H1 (cell line): ENCODE results near the gene NPAS4. TPM values are rescaled to one million over a fixed set of nuclear protein-coding genes. Genes with fewer than 3 reads are reported as not detected.
A peak's percentile ranks its signal among the peaks of the same experiment; 100 is the strongest.

Experiments
- CTCF ChIA-PET: fragments of 300-600 bp; sonication (Branson Sonifier 250); formaldehyde crosslinking; loops from one replicate; lab custom pipeline; 2021; ENCODE audit not compliant: partially characterized antibody; lab: Charles Lee
- POLR2A ChIA-PET: fragments of 300-600 bp; sonication (Branson Sonifier 250); formaldehyde crosslinking; loops from one replicate; lab custom pipeline; 2021; ENCODE audit warnings: inconsistent platforms; ENCODE audit not compliant: partially characterized antibody; lab: Charles Lee
- DNase-seq, 2 experiments: peaks; one replicate each; pipeline versions ENCODE4 v3.0.0 to v3.0.0-alpha.2; 2010 to 2022; ENCODE audit warnings: low spot score in 2 of 2, low read depth in 1 of 2, mixed read lengths in 1 of 2
- FAIRE-seq: peaks from 2 replicates; lab custom pipeline; 2011; peaks lifted over from hg19 to GRCh38; lab: Jason Lieb, UNC
- H2AFZ ChIP-seq: 2 replicates; pipeline ENCODE4 v1.8.1; 2012; ENCODE audit warnings: low read length, inconsistent platforms
- H2AK5ac ChIP-seq: 2 replicates; pipeline ENCODE4 v1.6.1; 2013; ENCODE audit warnings: low read depth, low read length
- H2BK120ac ChIP-seq: replicated peaks from 2 replicates; pipeline ENCODE3; 2013; ENCODE audit warnings: low read depth, low read length, inconsistent platforms
- H2BK12ac ChIP-seq: 2 replicates; pipeline ENCODE4 v1.6.1; 2013; ENCODE audit warnings: low read depth, low read length
- H2BK15ac ChIP-seq: 2 replicates; pipeline ENCODE4 v1.6.1; 2013; ENCODE audit warnings: low read length
- H2BK20ac ChIP-seq: 2 replicates; pipeline ENCODE4 v1.6.1; 2013; ENCODE audit warnings: low read length
- H2BK5ac ChIP-seq: 2 replicates; pipeline ENCODE4 v1.6.1; 2013; ENCODE audit warnings: low read depth, low read length
- H3K14ac ChIP-seq: 2 replicates; pipeline ENCODE4 v1.6.1; 2013; ENCODE audit warnings: inconsistent platforms; ENCODE audit not compliant: insufficient read length
- H3K18ac ChIP-seq: 2 replicates; pipeline ENCODE4 v1.6.1; 2013; ENCODE audit warnings: low read length; ENCODE audit errors: extremely low read depth
- H3K23ac ChIP-seq: 2 replicates; pipeline ENCODE4 v1.6.1; 2013; ENCODE audit warnings: inconsistent platforms; ENCODE audit not compliant: insufficient read length
- H3K23me2 ChIP-seq: 2 replicates; pipeline ENCODE4 v1.6.1; 2013; ENCODE audit warnings: low read depth, low read length
- H3K27ac ChIP-seq: 2 replicates; pipeline ENCODE4 v1.6.1; 2011; ENCODE audit warnings: low read depth, low read length, inconsistent platforms
- H3K27me3 ChIP-seq, 4 experiments: replicated peaks in 1 of 4; 1 replicate in 1 of 4; 2 replicates in 3 of 4; pipeline versions ENCODE4 v1.6.1 to v1.8.1; 2011 to 2013; ENCODE audit warnings: low read length in 3 of 4, mild to moderate bottlenecking in 3 of 4, inconsistent platforms in 2 of 4, mixed read lengths in 2 of 4, moderate library complexity in 1 of 4; ENCODE audit not compliant: control insufficient read depth in 3 of 4, insufficient read depth in 3 of 4; ENCODE audit errors: extremely low read depth in 1 of 4
- H3K36me3 ChIP-seq, 4 experiments: 2 replicates each; pipeline versions ENCODE4 v1.6.1 to v1.8.1; 2011 to 2013; ENCODE audit warnings: mild to moderate bottlenecking in 4 of 4, low read length in 3 of 4, moderate library complexity in 2 of 4, control low read depth in 1 of 4, inconsistent platforms in 1 of 4; ENCODE audit not compliant: insufficient read depth in 4 of 4, control insufficient read depth in 2 of 4
- H3K4ac ChIP-seq: replicated peaks from 2 replicates; pipeline ENCODE3; 2013; ENCODE audit warnings: low read length, low read depth, mixed read lengths, inconsistent platforms; ENCODE audit not compliant: insufficient read length
- H3K4me1 ChIP-seq, 4 experiments: replicated peaks in 1 of 4; 1 replicate in 1 of 4; 2 replicates in 3 of 4; pipeline versions ENCODE4 v1.6.1 to v1.8.1; 2011 to 2013; ENCODE audit warnings: low read length in 3 of 4, inconsistent platforms in 2 of 4, mixed read lengths in 1 of 4; ENCODE audit not compliant: insufficient read depth in 4 of 4, control insufficient read depth in 3 of 4
- H3K4me2 ChIP-seq, 2 experiments: 2 replicates each; pipeline versions ENCODE4 v1.6.1 to v1.8.1; 2011 to 2013; ENCODE audit warnings: low read depth in 2 of 2, low read length in 2 of 2, control low read depth in 1 of 2, inconsistent platforms in 1 of 2, mild to moderate bottlenecking in 1 of 2; ENCODE audit not compliant: insufficient read depth in 1 of 2
- H3K4me3 ChIP-seq, 4 experiments: fragments of 200-600, 300-600 bp in 1 of 4; sonication (generic), shearing (Covaris generic), sonication (Bioruptor Twin) in 1 of 4; 2 replicates each; pipeline versions ENCODE4 v1.5.1 to v1.8.1; 2011 to 2016; ENCODE audit warnings: low read length in 4 of 4, low read depth in 3 of 4, control low read depth in 2 of 4, inconsistent platforms in 2 of 4, mild to moderate bottlenecking in 2 of 4, mixed read lengths in 1 of 4, moderate library complexity in 1 of 4; ENCODE audit not compliant: insufficient read depth in 2 of 4; ENCODE audit errors: extremely low read depth in 1 of 4
- H3K56ac ChIP-seq: replicated peaks from 2 replicates; pipeline ENCODE3; 2013; ENCODE audit warnings: low read depth, mild to moderate bottlenecking, mixed read lengths, low read length, inconsistent platforms; ENCODE audit not compliant: insufficient read length
- H3K79me1 ChIP-seq: 2 replicates; pipeline ENCODE4 v1.6.1; 2013; ENCODE audit warnings: low read depth, low read length, control low read depth
- H3K79me2 ChIP-seq, 2 experiments: 2 replicates each; pipeline versions ENCODE4 v1.6.1 to v1.8.1; 2012 to 2013; ENCODE audit warnings: low read length in 2 of 2, mild to moderate bottlenecking in 2 of 2, inconsistent platforms in 1 of 2; ENCODE audit not compliant: insufficient read depth in 2 of 2, control insufficient read depth in 1 of 2
- H3K9ac ChIP-seq, 4 experiments: replicated peaks in 1 of 4; 1 replicate in 1 of 4; 2 replicates in 3 of 4; pipeline versions ENCODE4 v1.6.1 to v1.8.1; 2011 to 2013; ENCODE audit warnings: low read depth in 3 of 4, low read length in 3 of 4, control low read depth in 2 of 4, mild to moderate bottlenecking in 2 of 4, moderate library complexity in 2 of 4, inconsistent platforms in 1 of 4; ENCODE audit errors: extremely low read depth in 1 of 4
- H3K9me3 ChIP-seq, 2 experiments: 2 replicates each; pipeline versions ENCODE4 v1.6.1 to v1.8.1; 2012 to 2013; ENCODE audit warnings: mild to moderate bottlenecking in 2 of 2, moderate library complexity in 2 of 2, control low read depth in 1 of 2, inconsistent platforms in 1 of 2, low read depth in 1 of 2, low read length in 1 of 2, mixed read lengths in 1 of 2; ENCODE audit not compliant: insufficient read depth in 2 of 2
- H4K20me1 ChIP-seq, 2 experiments: replicated peaks in 1 of 2; 2 replicates each; pipeline versions ENCODE3 to v1.8.1; 2011 to 2013; ENCODE audit warnings: inconsistent platforms in 2 of 2, low read length in 2 of 2, mild to moderate bottlenecking in 1 of 2; ENCODE audit not compliant: insufficient read depth in 2 of 2, control insufficient read depth in 1 of 2
- H4K5ac ChIP-seq: 2 replicates; pipeline ENCODE4 v1.6.1; 2013; ENCODE audit warnings: low read length, low read depth, mixed read lengths, inconsistent platforms; ENCODE audit not compliant: insufficient read length
- H4K8ac ChIP-seq: 2 replicates; pipeline ENCODE4 v1.8.0; 2013; ENCODE audit warnings: mild to moderate bottlenecking, moderate library complexity, low read length, inconsistent platforms; ENCODE audit not compliant: insufficient read depth; ENCODE audit errors: extremely low read depth
- H4K91ac ChIP-seq: replicated peaks from 2 replicates; pipeline ENCODE3; 2013; ENCODE audit warnings: low read length, mixed read lengths, inconsistent platforms; ENCODE audit not compliant: insufficient read length
- CHD2 ChIP-seq: IDR thresholded peaks from 2 replicates; pipeline ENCODE4 v1.6.1; 2012; ENCODE audit warnings: low read length, improper control_type of control experiment
- JUN ChIP-seq: IDR thresholded peaks from 2 replicates; pipeline ENCODE4 v1.6.1; 2011; ENCODE audit warnings: low read depth, mild to moderate bottlenecking, improper control_type of control experiment, low read length
- KDM4A ChIP-seq: IDR thresholded peaks from one replicate; pipeline ENCODE4 v1.7.1; 2012; ENCODE audit warnings: low read depth, mild to moderate bottlenecking, moderate library complexity, low read length, inconsistent platforms; ENCODE audit not compliant: severe bottlenecking
- SIN3A ChIP-seq, 2 experiments: IDR thresholded peaks in 1 of 2; conservative IDR thresholded peaks in 1 of 2; 2 replicates each; pipeline ENCODE4 v1.6.1; 2011 to 2012; ENCODE audit warnings: low read length in 2 of 2, improper control_type of control experiment in 1 of 2, low read depth in 1 of 2, mild to moderate bottlenecking in 1 of 2
- SRF ChIP-seq: IDR thresholded peaks from 2 replicates; pipeline ENCODE4 v1.6.1; 2011; ENCODE audit warnings: mild to moderate bottlenecking, low read depth, low read length, moderate library complexity
- TAF1 ChIP-seq: IDR thresholded peaks from 2 replicates; pipeline ENCODE4 v1.6.1; 2011; ENCODE audit warnings: mild to moderate bottlenecking, low read depth, low read length
- WGBS, 2 experiments: shearing (Covaris generic) in 1 of 2; methylation state at CpG; one replicate each; pipeline versions ENCODE4 v1.1.6 to v1.1.7; 2013 to 2015; ENCODE audit warnings: low lambda C conversion rate in 2 of 2, mixed read lengths in 2 of 2, inconsistent platforms in 1 of 2, low coverage in 1 of 2, missing lambda C conversion rate in 1 of 2; ENCODE audit not compliant: insufficient replicate concordance in 2 of 2, insufficient coverage in 1 of 2, insufficient read length in 1 of 2; ENCODE audit errors: extremely low coverage in 1 of 2, missing lambda C conversion rate in 1 of 2; 5-methylcytosine and 5-hydroxymethylcytosine counted together
- polyA plus RNA-seq, 7 experiments: library from polyadenylated mRNA; depleted of rRNA in 3 of 7; stranded (reverse) in 5 of 7; unstranded in 2 of 7; fragments of >200 nt in 5 of 7; fragments of 200-250 nt in 2 of 7; gene quantifications; 1 replicate in 5 of 7; 2 replicates in 1 of 7; 4 replicates in 1 of 7; pipeline versions ENCODE4 v1.2.1 to v1.2.3, GENCODE V29; 2011 to 2013; ENCODE audit warnings: missing spikeins in 2 of 7, mixed read lengths in 2 of 7
- total RNA-seq: library from RNA; stranded (reverse); fragmentation: NEBNext Ultra II Directional; extraction: Animal tissue kit (Norgen Biotek cat#: 25700); gene quantifications from 2 replicates; pipeline ENCODE4 v1.2.1, GENCODE V29; 2021
- TF ChIP-seq, protein P1 (sequence below): IDR thresholded peaks from 2 replicates; pipeline ENCODE4 v1.6.1; 2011; ENCODE audit warnings: low read length, improper control_type of control experiment

NPAS4 gene
- total and polyA plus RNA-seq, 2 of the 8 experiments (the other 6 are each of a cell fraction or from before 2014, with no cell fraction given) = 0.73 to 0.99 TPM

DNA sequence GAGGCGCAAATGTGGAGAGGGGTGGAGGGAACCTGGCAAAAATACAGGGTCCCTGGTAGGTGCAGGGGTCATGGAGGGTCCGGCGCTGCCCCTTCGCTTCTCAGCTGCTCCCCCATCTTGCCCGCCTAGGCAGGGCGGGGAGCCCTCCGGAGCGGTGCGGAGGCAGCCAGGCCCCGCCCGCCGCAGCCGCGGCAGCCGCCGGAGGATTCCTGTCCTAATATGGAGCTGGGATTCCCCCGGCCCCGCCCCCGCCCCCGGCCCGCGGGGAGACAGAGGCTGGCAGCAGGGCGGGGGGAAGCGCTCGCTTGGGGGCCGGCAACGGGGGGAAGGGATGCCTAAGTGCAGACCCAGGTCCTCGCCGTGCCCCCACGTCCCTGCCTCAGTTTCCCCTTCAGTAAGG, 1.0 kb upstream of the NPAS4 start:
- H3K27ac ChIP-seq = no peak overlapping the region
- peak overlapping the region; percentile 88 for H3K4me2 ChIP-seq
- H2BK20ac ChIP-seq = no peak overlapping the region
- no peak for FAIRE-seq
- no peaks in the 10 kb centered on the region for H3K9me3 ChIP-seq
- H4K20me1 ChIP-seq = peaks cover 16 to 27% of the 10 kb centered on the region in 2 experiments
- WGBS, 2 experiments = 3% methylated on average over 15 of the region's 30 CpGs; no CpG with 5 or more reads in 1 of the 2 experiments
- no peaks in the 10 kb centered on the region; a peak in 1 of 8 replicates for H3K36me3 ChIP-seq
- TF ChIP-seq CHD2 (no peak), KDM4A (no peak), TAF1 (no peak; the same call in 1 of the 2 replicates), SRF (peak; percentile 85), SIN3A (conservative IDR thresholded peaks at IDR 0.05 in 1 of 2, IDR thresholded peaks at IDR 0.05 in 1 of 2; ENCODE audit: low read depth in 1 of 2, low read length in 2 of 2) (no peak; a peak in 1 of 4 replicates), JUN (no peak)
- TF ChIP-seq, protein P1, sequence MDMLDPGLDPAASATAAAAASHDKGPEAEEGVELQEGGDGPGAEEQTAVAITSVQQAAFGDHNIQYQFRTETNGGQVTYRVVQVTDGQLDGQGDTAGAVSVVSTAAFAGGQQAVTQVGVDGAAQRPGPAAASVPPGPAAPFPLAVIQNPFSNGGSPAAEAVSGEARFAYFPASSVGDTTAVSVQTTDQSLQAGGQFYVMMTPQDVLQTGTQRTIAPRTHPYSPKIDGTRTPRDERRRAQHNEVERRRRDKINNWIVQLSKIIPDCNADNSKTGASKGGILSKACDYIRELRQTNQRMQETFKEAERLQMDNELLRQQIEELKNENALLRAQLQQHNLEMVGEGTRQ = no peak
- TF ChIP-seq, all 59 proteins: peak for 1
- Histone ChIP-seq H3K27me3 (peaks cover 13 to 28% (median 26%) of the 10 kb centered on the region in 4 experiments), H3K23me2 (peaks cover 13% of the 10 kb centered on the region), H3K4me1 (peaks cover 7 to 24% (median 11%) of the 10 kb centered on the region in 4 experiments), H4K5ac (no peak overlapping the region), H3K56ac (no peak overlapping the region), H3K4ac (no peak overlapping the region), H2AFZ (no peak overlapping the region), H2BK5ac (no peak overlapping the region), H3K18ac (no peak overlapping the region), H3K23ac (no peak overlapping the region), H2BK15ac (no peak overlapping the region), H2BK12ac (no peak overlapping the region), H2AK5ac (no peak overlapping the region), H3K4me3 (peak overlapping the region; percentile 17 to 61 (median 54); a peak in 7 of 8 replicates), H3K79me1 (no peaks in the 10 kb centered on the region), H4K91ac (no peak overlapping the region), H4K8ac (no peak overlapping the region), H3K79me2 (no peaks in the 10 kb centered on the region), H3K9ac (no peak overlapping the region; a peak in 1 of 7 replicates), H3K14ac (no peak overlapping the region), H2BK120ac (no peak overlapping the region)
- DNase-seq = peak in 1 of 2 experiments; percentile 84
- POLR2A ChIA-PET = interaction anchor here (0.8 to 7.3 kb wide), 4 partner anchors 9 to 127 kb away, joined by 3 to 78 read pairs (median 14); partner anchors contain the start of genes ACTN3, DPP3, MRPL11 and ZDHHC24
- CTCF ChIA-PET = interaction anchor here (0.9 to 13.2 kb wide), 10 partner anchors 9 to 258 kb away, joined by 3 to 259 read pairs (median 16); partner anchors contain the start of genes DPP3, MRPL11 and RBM4B
